Middle frontal gyrus (tissue), 1 donor: ENCODE data around the gene GZMM.

Experiments used
- DNase-seq: peaks from one replicate; pipeline ENCODE4 v3.0.0-alpha.2; 2015; ENCODE audit warnings: low spot score; ENCODE audit errors: extremely low spot score

Gene GZMM

DNA sequence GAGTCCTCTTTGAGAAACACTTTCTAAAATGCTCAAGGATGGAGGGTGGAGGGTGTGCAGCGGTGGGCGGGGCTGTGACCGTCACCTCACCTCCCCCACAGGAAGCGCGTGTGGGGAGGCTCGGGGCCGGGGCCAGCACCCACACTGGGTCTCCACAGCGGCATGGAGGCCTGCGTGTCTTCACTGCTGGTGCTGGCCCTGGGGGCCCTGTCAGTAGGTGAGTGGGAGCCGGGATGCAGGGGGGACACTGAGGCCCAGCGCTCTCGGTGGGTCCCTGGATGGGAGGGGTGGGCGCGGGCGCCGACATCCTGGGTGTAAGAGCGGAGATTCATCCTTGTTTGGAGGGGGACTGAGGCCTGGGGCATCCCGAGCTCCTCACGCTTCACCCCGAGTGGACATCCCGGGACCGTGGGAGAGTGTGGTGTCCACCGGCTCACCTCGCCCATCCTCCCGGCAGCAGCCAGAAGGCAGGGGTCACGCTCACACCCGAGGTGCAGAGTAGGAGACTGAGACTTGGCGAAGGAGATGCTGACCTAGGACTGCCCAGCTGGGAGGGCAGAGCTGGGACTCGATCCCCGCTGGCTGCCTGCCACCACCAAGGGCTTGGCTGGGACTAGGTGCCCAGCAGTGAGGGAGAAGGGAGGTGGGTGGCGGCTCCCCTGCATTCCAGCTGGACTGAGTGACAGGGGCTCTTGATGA, at the start of gene GZMM:
Gene GZMM, plus strand, starts transcription at position 144 of the 699 bp plus-strand sequence. Its CDS starts 19 bp downstream, at position 163.
- DNase-seq: no peak

DNA sequence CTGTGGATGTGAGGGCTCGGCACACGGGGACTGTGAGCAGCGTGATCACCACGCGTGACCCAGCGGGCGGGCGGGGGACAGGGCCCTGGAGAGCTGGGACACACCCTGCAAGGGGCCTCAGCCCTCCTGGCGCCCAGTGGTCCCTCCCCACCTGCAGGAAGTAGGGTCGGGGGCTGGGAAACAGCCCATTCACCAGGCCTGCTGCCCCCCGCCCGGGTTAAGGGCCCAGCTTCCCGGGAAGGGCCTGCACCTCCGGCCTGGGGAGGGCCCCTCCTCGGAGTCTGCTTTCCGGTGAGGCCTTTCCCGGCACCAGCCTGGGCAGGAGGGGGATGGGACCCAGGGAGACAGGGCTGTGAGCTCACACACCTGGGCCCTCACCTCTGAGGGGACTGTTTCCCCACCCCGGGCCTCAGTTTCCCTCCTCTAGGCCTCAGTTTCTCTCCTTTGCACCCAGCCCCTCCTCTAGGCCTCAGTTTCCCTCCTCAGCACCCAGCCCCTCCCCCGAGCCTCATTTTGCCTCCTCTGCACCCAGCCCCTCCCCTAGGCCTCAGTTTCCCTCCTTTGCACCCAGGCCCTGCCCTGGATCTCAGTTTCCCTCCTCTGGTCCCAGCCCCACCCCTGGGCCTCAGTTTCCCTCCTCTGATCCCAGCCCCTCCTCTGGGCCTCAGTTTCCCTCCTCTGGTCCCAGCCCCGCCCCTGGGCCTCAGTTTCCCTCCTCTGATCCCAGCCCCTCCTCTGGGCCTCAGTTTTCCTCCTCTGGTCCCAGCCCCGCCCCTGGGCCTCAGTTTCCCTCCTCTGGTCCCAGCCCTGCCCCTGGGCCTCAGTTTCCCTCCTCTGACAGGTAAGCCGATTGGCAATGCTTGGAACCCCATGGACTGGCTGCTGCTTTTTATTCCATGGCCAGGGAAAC, 49.4 kb upstream of the GZMM start:
- no peak for DNase-seq

DNA sequence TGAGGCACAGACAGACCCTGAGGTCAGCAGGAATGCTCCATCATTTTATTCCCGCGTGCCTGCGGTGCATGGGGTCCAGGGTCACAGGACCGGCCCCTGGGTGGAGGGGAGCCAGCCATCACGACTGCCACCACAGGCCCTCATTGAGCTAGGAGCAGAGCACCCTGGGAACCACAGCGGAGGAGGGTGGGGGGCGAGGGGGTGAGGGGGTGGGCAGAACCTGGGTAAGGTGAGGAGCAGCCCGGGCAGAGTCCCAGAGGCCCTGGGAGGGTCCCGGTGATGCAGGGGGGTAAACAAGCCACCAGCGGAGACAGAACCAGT, 48.8 kb upstream of the GZMM start:
- DNase-seq: no peak

DNA sequence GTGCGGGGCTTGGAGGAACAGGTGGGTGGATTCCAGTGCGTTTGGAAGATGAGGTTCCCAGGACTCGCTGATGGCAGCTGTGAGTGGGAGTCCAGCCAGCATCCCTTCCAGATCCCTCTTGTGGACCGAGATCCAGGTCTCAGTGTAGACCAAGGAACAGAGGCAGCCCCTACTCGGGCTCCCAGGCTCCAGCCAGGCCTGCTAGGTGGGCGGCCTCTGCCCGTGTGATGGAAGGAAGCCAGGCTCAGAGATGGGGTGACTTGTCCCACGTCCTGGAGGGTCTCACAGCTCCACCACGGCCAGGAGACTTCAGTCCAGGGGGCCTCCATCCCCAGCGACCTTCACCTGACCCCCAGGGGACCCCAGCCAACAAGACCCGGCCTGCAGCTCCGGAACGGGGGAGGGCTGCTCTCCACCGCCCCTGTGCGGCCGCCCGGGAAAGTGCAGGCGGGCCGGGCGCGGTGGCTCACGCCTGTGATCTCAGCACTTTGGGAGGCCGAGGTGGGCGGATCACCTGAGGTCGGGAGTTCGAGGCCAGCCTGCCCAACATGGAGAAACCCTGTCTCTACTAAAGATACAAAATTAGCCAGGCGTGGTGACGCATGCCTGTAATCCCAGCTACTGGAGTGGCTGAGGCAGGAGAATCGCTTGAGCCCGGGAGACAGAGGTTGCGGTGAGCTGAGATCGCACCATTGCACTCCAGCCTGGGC, 48.3 kb upstream of the GZMM start:
- DNase-seq: peak; percentile 17

DNA sequence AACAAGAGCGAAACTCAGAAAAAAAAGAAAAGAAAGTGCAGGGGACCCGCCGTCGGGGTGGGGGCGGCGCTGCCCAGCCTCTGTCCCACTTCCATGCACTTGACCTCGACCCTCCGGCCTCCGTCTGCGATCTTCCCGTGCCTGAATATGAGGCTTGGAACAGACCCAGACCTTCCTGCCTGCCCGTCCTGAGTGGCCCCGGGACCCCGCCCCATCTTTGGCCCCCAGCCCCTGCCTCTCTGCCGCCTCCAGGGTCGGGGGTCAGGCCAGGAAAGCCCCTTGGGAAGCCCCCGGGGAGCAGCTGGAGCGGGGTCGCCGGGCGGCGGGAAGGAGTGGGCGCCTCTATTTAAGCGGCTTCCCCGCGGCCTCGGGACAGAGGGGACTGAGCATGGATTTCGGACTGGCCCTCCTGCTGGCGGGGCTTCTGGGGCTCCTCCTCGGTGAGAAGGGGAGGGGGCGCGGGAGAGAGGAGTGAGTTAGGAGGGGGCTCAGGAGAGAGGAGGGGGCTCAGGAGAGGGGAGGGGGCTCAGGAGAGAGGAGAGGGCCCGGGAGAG, 47.7 kb upstream of the GZMM start, which contains the start of gene MADCAM1:
Gene MADCAM1, plus strand, starts transcription at position 375 of the 554 bp plus-strand sequence. Its CDS starts 14 bp downstream, at position 389.
- DNase-seq: no peak

DNA sequence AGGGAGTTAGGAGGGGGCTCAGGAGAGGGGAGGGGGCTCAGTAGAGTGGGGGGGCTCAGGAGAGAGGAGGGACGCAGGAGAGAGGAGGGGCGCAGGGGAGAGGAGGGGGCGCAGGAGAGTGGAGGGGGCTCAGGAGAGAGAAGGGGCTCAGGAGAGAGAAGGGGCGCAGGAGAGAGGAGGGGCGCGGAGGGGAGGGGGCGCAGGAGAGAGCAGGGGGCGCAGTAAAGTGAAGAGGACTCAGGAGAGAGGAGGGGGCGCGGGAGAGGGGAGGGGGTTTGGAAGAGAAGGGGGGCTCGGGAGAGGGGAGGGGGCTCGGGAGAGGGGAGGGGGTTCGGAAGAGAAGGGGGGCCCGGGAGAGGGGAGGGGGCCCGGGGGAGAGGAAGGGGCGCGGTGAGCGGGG, 46.9 kb upstream of the GZMM start:
- no peak for DNase-seq

DNA sequence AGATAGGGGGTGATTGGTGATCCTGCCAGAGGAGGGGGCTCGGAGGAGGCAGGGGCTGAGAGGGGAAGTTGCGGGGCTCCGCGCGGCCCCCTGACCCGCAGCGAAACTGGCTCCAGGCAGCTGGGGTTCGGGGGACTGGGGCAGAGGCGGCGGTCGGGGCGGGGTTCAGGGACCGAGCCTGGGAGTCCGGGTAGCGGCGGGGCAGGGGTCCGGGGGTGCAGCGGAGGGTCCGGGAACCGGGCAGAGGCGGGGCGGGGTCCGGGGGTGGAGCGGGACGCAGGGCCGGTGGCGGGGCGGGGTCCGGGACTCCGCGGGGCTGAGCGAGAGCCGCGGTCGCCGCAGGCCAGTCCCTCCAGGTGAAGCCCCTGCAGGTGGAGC, 46.4 kb upstream of the GZMM start:
- no peak for DNase-seq

DNA sequence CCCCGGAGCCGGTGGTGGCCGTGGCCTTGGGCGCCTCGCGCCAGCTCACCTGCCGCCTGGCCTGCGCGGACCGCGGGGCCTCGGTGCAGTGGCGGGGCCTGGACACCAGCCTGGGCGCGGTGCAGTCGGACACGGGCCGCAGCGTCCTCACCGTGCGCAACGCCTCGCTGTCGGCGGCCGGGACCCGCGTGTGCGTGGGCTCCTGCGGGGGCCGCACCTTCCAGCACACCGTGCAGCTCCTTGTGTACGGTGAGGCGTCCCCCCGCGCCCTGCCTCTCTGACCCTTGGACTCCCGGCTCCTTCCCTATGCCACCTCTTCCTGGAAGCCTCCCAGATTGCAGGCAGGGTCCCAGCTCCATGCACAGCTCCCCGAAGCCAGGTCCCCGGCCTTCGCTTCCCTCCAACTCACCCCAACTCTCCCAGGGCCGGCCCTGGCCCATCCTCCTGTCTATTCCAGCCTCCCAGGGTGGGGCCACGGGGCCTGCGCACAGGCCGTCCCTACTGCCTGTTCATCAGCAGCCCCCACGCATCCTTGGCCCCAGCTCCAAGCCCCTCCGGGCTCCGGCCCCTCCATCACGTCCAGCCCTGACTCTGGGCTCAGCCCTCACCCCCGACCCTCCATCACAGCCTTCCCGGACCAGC, 45.9 kb upstream of the GZMM start:
- DNase-seq: no peak

DNA sequence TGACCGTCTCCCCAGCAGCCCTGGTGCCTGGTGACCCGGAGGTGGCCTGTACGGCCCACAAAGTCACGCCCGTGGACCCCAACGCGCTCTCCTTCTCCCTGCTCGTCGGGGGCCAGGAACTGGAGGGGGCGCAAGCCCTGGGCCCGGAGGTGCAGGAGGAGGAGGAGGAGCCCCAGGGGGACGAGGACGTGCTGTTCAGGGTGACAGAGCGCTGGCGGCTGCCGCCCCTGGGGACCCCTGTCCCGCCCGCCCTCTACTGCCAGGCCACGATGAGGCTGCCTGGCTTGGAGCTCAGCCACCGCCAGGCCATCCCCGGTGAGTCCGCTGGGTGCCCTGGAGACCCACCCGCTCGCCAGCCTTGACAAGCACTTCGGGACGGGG, 45.4 kb upstream of the GZMM start:
- DNase-seq: no peak

DNA sequence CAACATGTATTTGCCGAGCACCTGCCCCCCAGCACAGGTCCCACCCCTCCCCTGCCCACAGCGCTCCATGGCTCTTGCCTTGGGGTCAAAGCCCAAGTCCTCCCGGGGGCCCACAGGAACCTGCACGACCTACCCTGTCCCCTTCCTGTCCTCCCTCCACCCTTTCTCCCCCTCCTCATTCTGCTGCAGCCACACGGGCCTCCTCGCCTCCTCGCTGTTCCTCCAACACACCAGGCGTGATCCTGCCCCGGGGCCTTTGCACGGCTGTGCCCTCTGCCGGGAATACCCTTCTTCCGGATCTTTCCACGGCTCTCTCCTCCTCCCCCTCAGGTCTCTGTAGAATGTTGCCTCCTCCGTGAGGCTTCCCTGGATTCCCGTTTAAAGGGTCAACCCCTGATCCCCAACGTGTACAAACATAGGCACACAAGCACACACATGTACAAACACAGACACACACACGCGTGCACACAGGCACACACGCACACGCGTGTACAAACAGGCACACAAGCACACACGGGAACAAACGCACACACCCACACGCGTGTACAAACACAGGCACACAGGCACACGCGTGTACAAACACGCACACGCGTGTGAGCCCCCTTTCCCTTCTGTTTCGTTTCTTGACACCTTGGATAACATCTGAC, 44.8 kb upstream of the GZMM start:
- no peak for DNase-seq

DNA sequence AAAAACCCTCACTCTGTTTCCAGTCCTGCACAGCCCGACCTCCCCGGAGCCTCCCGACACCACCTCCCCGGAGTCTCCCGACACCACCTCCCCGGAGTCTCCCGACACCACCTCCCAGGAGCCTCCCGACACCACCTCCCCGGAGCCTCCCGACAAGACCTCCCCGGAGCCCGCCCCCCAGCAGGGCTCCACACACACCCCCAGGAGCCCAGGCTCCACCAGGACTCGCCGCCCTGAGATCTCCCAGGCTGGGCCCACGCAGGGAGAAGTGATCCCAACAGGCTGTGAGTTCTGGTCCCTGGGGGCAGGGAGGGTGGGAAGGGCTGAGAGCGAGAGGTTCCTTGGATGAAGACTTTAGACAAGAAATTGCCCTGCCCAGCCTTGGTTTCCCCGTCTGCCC, 42.2 kb upstream of the GZMM start:
- no peak for DNase-seq

DNA sequence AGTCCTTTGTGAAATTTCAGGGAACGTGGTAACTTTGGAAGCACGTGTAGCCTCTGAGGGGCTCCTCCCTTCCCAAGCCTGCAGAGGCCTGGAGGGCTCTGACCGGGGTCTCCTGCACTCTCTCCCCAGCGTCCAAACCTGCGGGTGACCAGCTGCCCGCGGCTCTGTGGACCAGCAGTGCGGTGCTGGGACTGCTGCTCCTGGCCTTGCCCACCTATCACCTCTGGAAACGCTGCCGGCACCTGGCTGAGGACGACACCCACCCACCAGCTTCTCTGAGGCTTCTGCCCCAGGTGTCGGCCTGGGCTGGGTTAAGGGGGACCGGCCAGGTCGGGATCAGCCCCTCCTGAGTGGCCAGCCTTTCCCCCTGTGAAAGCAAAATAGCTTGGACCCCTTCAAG, 39.2 kb upstream of the GZMM start:
- DNase-seq: no peak

DNA sequence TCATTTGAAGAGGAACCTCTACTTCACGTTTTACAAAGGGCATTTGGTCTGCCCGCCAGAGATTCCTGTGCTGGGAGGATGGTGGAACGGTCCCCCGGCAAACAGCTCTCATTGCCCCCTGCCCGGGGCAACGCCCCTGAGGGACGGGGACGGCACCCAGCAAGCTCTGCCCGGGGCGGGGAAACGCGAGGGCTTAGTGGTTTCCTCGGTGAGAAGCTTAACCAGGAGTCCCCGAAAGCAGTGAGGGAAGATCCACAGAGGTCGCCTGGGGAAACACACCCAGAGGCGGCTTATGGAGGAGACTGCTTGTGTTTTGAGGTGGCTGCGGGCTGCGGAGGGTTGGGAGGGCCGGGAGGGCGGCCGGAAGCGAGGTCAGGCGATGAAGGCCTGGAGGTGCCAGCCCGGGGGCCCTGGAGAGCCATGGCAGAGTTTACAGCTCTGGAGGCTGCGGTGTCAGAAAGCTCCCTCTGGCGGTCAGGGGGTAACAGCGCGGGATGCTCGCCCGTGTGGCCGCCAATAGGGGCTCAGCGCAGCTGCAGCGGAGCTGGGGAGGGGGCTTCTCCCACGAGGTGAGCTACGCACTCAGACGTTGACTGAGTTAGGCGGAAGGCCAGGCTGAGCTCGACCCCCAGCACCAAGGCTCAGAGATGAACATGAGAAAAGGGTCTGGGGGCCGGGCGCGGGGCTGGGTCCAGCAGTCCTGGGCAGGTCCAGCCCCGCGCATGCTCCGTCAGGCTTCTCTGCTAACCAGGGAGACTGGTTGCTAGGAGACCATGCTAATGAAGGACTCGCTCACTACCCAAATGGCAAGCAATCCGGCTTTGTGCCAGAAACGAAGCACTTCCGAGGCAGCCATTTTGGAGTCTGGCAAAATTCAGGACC, 37.2 kb upstream of the GZMM start:
- peak; percentile 99 for DNase-seq

DNA sequence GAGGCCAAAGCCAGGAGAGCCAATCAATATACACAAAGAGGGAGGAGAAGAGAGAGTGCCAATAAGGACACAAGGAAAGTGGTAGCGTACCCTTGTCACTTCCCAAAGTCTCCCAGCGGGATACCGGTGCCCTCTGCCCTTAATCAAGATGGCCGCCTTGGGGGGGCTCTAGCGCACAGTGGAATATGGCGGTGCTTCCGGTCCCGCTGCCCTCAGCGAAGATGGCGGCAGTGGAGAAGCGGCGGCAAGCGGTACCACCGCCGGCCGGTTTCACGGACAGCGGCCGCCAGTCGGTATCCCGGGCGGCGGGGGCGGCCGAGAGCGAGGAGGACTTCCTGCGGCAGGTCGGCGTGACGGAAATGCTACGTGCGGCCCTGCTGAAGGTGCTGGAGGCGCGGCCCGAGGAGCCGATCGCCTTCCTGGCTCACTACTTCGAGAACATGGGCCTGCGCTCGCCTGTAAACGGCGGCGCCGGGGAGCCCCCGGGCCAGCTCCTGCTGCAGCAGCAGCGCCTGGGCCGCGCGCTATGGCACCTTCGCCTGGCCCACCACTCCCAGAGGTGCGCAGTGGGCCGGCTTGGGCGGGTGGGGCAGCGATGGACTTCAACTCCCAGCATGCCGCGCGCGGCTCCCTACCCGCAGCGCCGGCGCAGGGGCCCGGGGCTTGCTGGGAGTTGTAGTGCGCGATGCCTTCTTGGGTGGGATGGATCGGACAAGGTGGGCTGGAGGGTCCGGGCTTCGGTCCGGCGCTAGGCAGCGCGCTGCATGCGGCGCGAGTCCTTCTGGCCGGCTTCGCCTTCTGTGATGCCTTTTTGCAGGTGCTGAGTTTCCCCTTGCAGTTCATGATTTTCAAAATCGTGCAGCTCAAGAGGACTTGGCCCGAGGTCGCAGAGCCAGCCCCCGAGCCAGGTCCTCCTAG, 36.3 kb upstream of the GZMM start, which contains the start of gene TPGS1:
Gene TPGS1, plus strand, starts transcription at position 212 of the 918 bp plus-strand sequence. Its CDS starts 10 bp downstream, at position 222.
- peak; percentile 75 for DNase-seq

DNA sequence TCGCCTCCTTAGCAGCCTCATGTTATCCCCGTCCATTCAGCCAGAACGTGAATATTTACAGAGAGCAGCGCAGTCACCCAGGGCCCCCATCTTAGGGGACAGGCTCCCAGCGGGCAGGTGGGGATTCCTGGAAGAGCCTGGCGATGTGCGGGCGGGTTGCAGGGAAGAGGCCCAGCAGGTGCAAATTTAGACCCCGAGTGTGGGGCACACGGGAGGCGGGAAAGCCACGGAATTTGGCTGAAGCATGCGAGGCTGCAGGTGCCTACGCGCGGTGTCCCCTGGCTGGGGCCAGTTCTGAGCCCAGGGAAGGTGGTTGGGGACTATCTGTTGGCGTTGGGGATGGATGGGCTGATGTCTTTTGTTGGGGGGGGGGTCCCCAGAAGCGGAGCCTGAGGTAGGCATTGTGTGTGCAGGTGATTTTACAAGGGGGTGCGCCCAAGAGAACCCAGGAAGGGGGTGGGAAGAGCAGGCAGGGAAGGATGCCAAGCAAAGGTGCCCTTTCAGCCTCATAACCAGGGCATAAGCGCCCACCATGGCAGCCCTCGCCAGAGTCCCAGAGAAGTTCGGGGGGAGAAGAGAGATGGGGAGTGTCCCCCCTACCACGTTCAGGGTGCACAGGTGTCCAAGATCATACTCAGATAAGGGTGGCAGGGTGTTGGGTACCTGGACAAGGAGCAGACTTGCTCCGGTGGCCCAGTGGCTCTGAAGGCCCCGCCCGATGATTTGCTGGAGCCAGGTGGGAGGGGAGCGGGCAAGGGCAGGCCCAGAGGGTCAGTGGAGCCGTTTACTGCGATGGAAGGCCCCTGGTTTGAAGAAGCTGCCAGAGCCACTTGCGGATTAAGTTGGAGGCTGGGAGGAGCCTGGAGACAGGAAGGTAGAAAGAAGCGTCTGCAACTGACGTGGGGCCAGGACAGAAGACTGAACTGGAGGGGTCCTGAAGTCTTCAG, 35.4 kb upstream of the GZMM start:
- DNase-seq: no peak

DNA sequence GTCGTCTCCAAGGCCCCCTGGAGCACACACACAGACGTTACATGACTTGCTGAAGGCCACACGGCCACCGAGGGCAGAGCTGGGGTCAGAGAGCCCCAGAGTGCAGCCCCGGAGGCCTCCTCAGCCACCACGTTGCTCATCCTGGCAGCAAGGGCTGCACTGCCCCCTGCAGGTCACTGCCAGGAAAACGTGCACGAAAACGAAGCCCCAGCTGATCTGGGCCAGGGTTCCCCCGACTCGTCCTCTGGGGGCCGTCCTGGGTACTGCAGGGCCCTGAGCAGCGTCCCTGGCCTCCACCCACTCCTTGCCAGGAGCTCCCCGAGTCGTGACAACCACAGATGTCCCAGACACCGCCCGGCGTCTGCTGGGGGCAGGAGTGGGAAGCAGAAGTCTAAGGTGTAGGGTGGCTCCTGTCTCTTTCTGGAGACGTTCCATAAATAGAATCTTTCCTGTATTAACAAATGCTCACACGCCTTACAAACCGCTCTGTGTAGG, 33.2 kb upstream of the GZMM start:
- DNase-seq: peak; percentile 51
